ENCODE data around the gene KCNK6. TPM values are rescaled to one million over a fixed set of nuclear protein-coding genes. Genes with fewer than 3 reads are reported as not detected.

Gene KCNK6
- total and polyA plus RNA-seq, 2 of the 8 experiments (the other 6 are each of a cell fraction or from before 2014, with no cell fraction given) = 10.6 to 13.3 TPM

DNA sequence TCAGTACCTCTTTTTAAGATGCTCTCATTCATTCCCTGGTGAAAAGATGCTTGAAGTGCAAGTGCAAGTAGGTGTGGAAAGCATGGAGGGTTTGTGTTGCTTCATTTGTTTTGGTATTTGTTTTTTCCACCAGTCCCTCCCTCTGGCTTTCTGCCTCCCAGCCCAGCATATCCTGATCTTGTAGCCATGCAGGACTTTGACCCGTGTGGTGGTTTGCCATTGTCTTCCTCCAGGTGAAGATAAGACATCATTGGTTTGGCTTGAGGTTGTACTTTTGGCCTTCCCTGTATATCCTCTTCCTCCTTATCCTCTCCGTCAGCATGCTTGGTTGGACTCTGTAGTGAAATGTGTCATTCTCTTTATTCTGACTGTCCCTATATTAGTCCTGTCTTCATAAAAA is 46.1 kb upstream of the KCNK6 start:
- Histone ChIP-seq H3K14ac (ENCODE audit: insufficient read length) (no peak overlapping the region), H3K4ac (replicated peaks; ENCODE audit: insufficient read length, low read depth, low read length) (no peak overlapping the region), H2BK12ac (ENCODE audit: low read depth, low read length) (no peak overlapping the region), H2AFZ (ENCODE audit: low read length) (no peak overlapping the region), H4K8ac (ENCODE audit: extremely low read depth, insufficient read depth, low read length) (no peak overlapping the region), H3K9ac (replicated peaks in 1 of 4; ENCODE audit: extremely low read depth in 1 of 4, low read depth in 3 of 4, low read length in 3 of 4) (no peak overlapping the region), H3K4me2 (ENCODE audit: insufficient read depth in 1 of 2, low read depth in 2 of 2, low read length in 2 of 2) (no peak overlapping the region), H3K4me1 (replicated peaks in 1 of 4; ENCODE audit: control insufficient read depth in 3 of 4, insufficient read depth in 4 of 4, low read length in 3 of 4) (no peaks in the 10 kb centered on the region; a peak in 1 of 7 replicates), H3K23ac (ENCODE audit: insufficient read length) (no peak overlapping the region), H3K23me2 (ENCODE audit: low read depth, low read length) (no peaks in the 10 kb centered on the region), H3K27ac (ENCODE audit: low read depth, low read length) (no peak overlapping the region), H3K79me1 (ENCODE audit: low read depth, low read length) (peaks cover 18% of the 10 kb centered on the region), H2AK5ac (ENCODE audit: low read depth, low read length) (no peak overlapping the region), H3K4me3 (ENCODE audit: extremely low read depth in 1 of 4, insufficient read depth in 2 of 4, low read depth in 3 of 4, low read length in 4 of 4) (no peak overlapping the region), H2BK20ac (ENCODE audit: low read length) (no peak overlapping the region), H2BK5ac (ENCODE audit: low read depth, low read length) (no peak overlapping the region), H3K79me2 (ENCODE audit: control insufficient read depth in 1 of 2, insufficient read depth in 2 of 2, low read length in 2 of 2) (peaks cover 16 to 93% of the 10 kb centered on the region in 2 experiments), H3K18ac (ENCODE audit: extremely low read depth, low read length) (no peak overlapping the region), H3K9me3 (ENCODE audit: insufficient read depth in 2 of 2, low read depth in 1 of 2, low read length in 1 of 2) (no peaks in the 10 kb centered on the region), H4K91ac (replicated peaks; ENCODE audit: insufficient read length, low read length) (no peak overlapping the region), H2BK15ac (ENCODE audit: low read length) (no peak overlapping the region), H4K20me1 (replicated peaks in 1 of 2; ENCODE audit: control insufficient read depth in 1 of 2, insufficient read depth in 2 of 2, low read length in 2 of 2) (peaks cover 15 to 20% of the 10 kb centered on the region in 2 experiments), H3K27me3 (replicated peaks in 1 of 4; ENCODE audit: control insufficient read depth in 3 of 4, extremely low read depth in 1 of 4, insufficient read depth in 3 of 4, low read length in 3 of 4) (no peaks in the 10 kb centered on the region), H2BK120ac (replicated peaks; ENCODE audit: low read depth, low read length) (no peak overlapping the region), H3K36me3 (ENCODE audit: control insufficient read depth in 2 of 4, insufficient read depth in 4 of 4, low read length in 3 of 4) (peaks cover 0 to 4% (median 2%) of the 10 kb centered on the region in 4 experiments; a peak in 1 of 8 replicates), H3K56ac (replicated peaks; ENCODE audit: insufficient read length, low read depth, low read length) (no peak overlapping the region), H4K5ac (ENCODE audit: insufficient read length, low read depth, low read length) (no peak overlapping the region)
- no peak for FAIRE-seq
- POLR2A ChIA-PET (ENCODE audit: partially characterized antibody) = interaction anchor here (1.2 kb wide), 1 partner anchor 9 kb away, joined by 3 read pairs; the partner anchor contains the start of gene SPINT2
- CTCF ChIA-PET (ENCODE audit: partially characterized antibody) = interaction anchor here (0.9 to 8.6 kb wide), 2 partner anchors 8 to 30 kb away, joined by 5 to 84 read pairs; no protein-coding TSS in a partner anchor
- DNase-seq (ENCODE audit: low read depth in 1 of 2, low spot score in 2 of 2) = no peak
- WGBS, 2 experiments (ENCODE audit: extremely low coverage in 1 of 2, insufficient coverage in 1 of 2, insufficient read length in 1 of 2, insufficient replicate concordance in 2 of 2, low coverage in 1 of 2, low lambda C conversion rate in 2 of 2, missing lambda C conversion rate in 1 of 2) = 80% methylated on average over 2 of the region's 2 CpGs; no CpG with 5 or more reads in 1 of the 2 experiments
- no peak for TF ChIP-seq TCF12 (IDR thresholded peaks at IDR 0.05; ENCODE audit: low read depth, low read length)

Measured in H1 (cell line).